Smooth muscle cell of the brain vasculature (primary cell): ENCODE measurements around the gene MED1.

ENCODE experiments used
- DNase-seq: peaks from one replicate; pipeline ENCODE4 v3.0.0-alpha.2; 2012; ENCODE audit warnings: low read depth, low spot score

The MED1 gene

GRCh38 chr17:39361064-39361463 is 90.0 kb downstream of the MED1 start:
- DNase-seq: no peak

- DNase-seq: no peak
Measured at GRCh38 chr17:39360537-39360936, 90.5 kb downstream of the MED1 start.

GRCh38 chr17:39359994-39360393 is 91.1 kb downstream of the MED1 start:
- DNase-seq: no peak

GRCh38 chr17:39357986-39358385 is 93.1 kb downstream of the MED1 start:
- DNase-seq: no peak

GRCh38 chr17:39357488-39357887 is 93.6 kb downstream of the MED1 start:
- DNase-seq: no peak
